Ishikawa (cell line): ENCODE measurements around the gene SESTD1.

Experiments used
- NFIC ChIP-seq: IDR thresholded peaks from 2 replicates; pipeline ENCODE4 v1.6.1; 2012
- RAD21 ChIP-seq: IDR thresholded peaks from 2 replicates; pipeline ENCODE4 v1.6.1; 2012; ENCODE audit warnings: low read depth
- TAF1 ChIP-seq: IDR thresholded peaks from 2 replicates; pipeline ENCODE4 v1.6.1; 2012; ENCODE audit warnings: low read depth, mild to moderate bottlenecking
- TCF12 ChIP-seq: IDR thresholded peaks from 2 replicates; pipeline ENCODE4 v1.6.1; 2012; ENCODE audit warnings: low read depth
- YY1 ChIP-seq: IDR thresholded peaks from 2 replicates; pipeline ENCODE4 v1.6.1; 2012; ENCODE audit warnings: low read depth
- TF ChIP-seq, protein P1 (sequence below): IDR thresholded peaks from 2 replicates; pipeline ENCODE4 v1.6.1; 2012; ENCODE audit warnings: low read depth, mild to moderate bottlenecking
- TF ChIP-seq, protein P2 (sequence below): IDR thresholded peaks from 2 replicates; pipeline ENCODE4 v1.6.1; 2012

DNA sequence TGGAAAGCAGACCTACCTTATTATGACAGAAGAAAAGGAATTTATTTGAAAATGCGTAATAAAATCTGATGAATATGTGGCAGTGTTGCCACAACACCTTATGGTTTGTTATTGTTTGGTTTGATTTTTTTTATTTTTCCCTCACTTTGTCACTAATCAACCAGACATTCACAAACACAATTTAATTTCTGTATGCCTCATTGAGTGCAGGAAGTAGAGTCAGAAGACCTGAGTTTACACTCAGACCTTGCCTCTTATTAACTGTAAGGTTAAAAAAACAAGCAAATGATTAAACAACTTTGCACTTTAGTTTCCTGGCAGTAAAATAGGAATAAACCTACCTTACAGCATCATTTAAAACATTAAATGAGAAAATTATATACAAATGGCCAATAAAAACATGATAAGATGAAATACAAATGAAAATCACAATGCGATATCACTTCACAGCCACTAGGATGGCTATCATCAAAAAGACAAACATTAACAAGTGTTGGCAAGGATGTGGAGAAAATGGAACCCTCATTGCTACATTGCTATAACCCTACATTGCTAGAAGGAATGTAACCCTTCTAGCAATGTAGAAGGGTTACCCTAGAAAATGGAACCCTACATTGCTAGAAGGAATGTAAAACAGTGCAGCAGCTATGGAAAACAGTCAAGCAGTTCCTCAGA lies 3.3 kb downstream of the SESTD1 start:
- TF ChIP-seq NFIC (no peak), RAD21 (no peak), TAF1 (no peak), YY1 (no peak), TCF12 (no peak)
- TF ChIP-seq, protein P1, sequence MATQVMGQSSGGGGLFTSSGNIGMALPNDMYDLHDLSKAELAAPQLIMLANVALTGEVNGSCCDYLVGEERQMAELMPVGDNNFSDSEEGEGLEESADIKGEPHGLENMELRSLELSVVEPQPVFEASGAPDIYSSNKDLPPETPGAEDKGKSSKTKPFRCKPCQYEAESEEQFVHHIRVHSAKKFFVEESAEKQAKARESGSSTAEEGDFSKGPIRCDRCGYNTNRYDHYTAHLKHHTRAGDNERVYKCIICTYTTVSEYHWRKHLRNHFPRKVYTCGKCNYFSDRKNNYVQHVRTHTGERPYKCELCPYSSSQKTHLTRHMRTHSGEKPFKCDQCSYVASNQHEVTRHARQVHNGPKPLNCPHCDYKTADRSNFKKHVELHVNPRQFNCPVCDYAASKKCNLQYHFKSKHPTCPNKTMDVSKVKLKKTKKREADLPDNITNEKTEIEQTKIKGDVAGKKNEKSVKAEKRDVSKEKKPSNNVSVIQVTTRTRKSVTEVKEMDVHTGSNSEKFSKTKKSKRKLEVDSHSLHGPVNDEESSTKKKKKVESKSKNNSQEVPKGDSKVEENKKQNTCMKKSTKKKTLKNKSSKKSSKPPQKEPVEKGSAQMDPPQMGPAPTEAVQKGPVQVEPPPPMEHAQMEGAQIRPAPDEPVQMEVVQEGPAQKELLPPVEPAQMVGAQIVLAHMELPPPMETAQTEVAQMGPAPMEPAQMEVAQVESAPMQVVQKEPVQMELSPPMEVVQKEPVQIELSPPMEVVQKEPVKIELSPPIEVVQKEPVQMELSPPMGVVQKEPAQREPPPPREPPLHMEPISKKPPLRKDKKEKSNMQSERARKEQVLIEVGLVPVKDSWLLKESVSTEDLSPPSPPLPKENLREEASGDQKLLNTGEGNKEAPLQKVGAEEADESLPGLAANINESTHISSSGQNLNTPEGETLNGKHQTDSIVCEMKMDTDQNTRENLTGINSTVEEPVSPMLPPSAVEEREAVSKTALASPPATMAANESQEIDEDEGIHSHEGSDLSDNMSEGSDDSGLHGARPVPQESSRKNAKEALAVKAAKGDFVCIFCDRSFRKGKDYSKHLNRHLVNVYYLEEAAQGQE = no peak
- TF ChIP-seq, protein P2, sequence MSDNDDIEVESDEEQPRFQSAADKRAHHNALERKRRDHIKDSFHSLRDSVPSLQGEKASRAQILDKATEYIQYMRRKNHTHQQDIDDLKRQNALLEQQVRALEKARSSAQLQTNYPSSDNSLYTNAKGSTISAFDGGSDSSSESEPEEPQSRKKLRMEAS = no peak
